Fibroblast of gingiva (primary cell): ENCODE results near the gene CRMP1.

Experiments used
- DNase-seq: peaks from one replicate; pipeline ENCODE4 v3.0.0-alpha.2; 2011; ENCODE audit warnings: low read depth

CRMP1 gene

GRCh38 chr4:5796976-5797375 lies 95.9 kb downstream of the CRMP1 start:
- no peak for DNase-seq

GRCh38 chr4:5795580-5795979 lies 97.3 kb downstream of the CRMP1 start:
- DNase-seq, result no peak

- no peak for DNase-seq
These were observed 99.4 kb downstream of the CRMP1 start for GRCh38 chr4:5793514-5793913.

- DNase-seq, result no peak
These were observed 101.2 kb downstream of the CRMP1 start for GRCh38 chr4:5791654-5792053.

DNA sequence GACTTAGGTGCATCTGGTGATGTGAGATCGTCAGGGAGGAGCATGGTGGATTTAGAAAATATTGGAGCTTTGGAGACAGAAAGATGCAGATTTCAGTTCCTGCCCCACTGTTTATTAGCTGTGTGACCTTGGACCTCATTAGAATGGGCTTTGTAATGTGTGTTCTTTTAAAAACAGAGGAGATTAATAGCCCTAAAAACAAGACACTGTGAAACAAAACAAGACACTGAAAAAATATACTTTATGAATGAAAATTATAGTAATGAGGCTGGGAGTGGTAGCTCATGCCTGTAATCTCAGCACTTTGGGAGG lies 102.4 kb downstream of the CRMP1 start:
- no peak for DNase-seq

- DNase-seq, result no peak
These were observed 103.7 kb downstream of the CRMP1 start for GRCh38 chr4:5789141-5789540.

DNA sequence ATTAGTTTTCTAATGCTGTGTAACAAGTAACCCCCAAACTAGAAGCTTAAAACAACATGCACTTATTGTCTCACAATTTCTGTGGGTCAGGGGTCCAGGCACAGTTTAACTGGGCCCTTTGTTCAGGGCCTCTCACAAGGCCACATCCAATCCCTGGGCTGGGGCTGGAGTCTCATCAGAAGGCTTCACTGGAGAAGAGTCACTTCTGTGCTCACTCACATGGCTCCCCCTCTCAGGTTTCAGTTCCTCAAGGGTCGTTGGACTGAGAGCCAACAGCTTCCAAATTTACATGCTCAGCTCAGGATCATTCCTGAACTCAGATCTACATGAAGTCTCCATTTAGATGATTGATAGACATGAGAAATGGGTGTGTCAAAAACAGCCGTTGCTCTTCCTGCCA lies 104.7 kb downstream of the CRMP1 start:
- no peak for DNase-seq

DNA sequence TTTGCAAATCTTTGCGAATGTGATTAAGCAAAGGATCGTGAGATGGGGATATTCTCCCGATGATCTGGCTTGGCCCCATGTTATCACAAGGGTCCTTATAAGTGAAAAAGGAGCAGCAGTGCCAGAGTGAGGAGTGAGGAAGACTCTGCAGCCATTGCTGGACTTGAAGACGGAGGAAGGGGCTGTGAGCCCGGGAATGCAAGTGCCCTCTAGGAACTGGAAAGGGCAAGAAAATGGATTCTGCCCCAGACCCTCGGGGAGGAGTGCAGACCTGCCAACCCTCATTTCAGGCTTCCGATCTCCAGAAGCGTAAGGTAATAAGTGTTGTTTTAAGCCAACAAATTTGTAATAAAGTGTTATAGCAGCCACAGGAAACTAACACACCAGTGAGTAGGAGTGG lies 105.6 kb downstream of the CRMP1 start:
- DNase-seq, result no peak

DNA sequence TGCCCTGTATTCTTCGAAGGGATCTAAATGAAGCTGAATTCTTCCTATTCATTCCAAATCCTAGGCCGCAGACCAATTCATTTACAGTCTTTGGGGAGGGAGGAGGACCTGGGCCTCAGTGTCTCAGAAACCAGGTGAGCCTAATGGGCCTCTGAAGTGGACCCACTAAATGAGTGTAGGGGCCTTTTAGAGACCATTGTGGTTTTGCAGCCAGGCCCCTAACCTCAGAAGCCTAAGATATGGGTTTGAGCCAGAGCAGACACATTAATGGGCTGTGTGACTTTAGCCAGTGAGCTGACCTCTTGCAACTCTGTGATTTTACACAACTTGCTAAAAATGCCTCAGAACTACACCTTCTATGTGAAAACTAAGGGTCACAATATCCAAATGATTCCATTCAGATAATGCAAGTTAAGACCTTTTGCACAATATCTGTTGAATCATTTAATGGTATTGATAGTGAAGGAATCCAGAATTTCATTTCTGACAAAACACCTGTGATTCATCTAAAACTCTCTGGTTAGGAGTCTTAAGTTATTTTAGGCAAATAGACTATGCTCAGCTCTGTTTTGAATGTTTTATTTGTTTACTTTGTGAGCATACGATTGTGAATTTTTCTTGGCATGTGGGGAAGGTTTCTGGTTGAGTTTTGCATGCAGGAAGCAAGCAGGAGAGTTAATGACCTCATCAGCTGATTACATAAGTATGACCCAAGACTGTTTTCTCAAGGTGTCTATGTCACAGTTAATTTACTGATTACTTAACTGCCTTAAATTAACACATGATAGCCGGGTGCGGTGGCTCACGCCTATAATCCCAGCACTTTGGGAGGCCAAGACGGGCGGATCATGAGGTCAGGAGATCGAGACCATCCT lies 106.8 kb downstream of the CRMP1 start:
- peak; percentile 74 for DNase-seq

- DNase-seq, result peak; percentile 60
These were observed 107.8 kb downstream of the CRMP1 start for GRCh38 chr4:5784960-5785611.

GRCh38 chr4:5784021-5784420 lies 108.9 kb downstream of the CRMP1 start:
- DNase-seq, result no peak

GRCh38 chr4:5783486-5783885 lies 109.4 kb downstream of the CRMP1 start:
- DNase-seq, result no peak

GRCh38 chr4:5782829-5783476 lies 109.9 kb downstream of the CRMP1 start:
- DNase-seq, result no peak

DNA sequence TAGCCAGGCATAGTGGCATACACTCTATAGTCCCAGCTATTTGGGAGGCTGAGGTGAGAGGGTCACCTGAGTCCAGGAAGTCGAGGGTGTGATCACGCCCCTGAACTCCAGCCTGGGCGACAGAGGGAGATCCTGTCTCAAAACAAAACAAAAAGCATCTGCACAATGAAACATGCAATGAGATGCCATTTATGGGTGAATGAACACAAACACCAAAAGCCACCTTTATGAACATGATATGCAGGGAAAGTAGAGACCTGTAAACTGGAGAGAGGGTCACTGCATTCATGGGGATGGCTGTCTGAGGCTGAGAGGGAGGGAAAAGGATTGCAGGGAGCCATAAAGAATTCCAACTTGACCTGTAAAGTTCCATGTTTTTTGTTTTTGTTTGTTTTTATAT lies 111.2 kb downstream of the CRMP1 start:
- no peak for DNase-seq

- DNase-seq, result no peak
These were observed 111.9 kb downstream of the CRMP1 start for GRCh38 chr4:5780831-5781480.

- DNase-seq, result no peak
These were observed 116.4 kb downstream of the CRMP1 start for GRCh38 chr4:5776510-5776909.

DNA sequence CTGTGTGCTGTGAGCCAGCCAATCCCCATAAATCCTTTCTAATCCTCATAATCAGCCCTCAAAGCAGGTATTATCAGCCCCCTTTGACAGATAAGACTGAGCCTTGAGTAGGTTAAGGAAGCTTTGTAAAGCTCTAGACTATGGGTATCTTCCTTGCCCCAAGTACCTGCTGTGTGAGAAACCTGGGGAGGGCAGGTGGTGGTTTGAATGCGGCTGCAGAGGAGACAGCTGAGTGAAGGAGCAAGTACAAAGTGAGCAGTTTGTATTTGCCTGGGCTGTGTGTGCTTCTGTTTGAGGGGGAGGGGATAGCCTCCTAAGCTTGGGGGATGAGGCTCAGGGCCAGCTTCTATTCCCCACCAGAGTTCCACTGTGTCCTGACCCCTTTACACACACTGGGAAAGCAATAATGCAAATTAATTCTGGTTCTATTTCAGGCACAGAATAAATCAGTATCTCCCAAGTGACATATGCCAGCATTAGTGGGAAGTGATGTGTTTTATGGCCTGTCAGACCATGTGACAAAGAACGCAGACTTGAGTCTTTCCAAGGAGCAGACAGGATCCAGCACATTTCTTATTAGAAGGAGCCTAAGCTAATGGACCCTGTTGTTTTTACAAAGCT lies 118.4 kb downstream of the CRMP1 start:
- DNase-seq, result no peak

- peak; percentile 40 for DNase-seq
These were observed 119.7 kb downstream of the CRMP1 start for GRCh38 chr4:5773271-5773555.

DNA sequence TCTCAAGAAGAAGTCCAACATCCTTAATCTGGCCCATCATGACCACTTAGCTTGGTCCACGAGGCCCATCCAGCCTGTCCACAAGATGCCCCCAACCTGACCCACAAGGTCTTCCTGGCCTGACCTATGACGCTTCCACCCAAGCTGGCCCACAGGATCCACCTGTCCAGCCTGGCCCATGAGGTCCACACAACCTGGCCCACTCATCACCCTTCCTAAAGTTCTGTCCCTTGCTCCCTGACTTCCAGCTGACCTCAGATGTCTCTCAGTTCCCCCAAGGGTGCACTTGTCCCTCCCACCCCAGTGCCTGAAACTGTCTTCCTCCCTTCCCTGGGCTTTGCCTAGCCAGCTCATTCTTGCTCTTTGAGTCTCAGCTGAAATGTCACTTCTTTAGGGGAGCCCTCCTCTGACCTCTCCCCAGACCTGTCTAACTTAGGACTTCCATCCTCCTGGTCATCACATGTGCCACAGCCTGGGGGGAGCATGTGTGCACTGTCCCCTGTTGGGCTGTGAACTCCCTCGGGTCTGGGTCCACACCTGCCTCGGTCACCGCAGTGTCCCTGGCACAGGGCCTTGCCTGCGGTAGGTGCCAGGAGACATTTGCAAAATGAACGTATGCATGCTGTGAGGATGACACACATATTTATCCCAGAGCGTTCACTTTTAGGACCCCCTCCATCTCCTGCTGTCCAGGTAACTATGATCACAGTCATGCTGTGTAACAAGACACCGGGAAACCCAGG lies 120.2 kb downstream of the CRMP1 start:
- no peak for DNase-seq
